Ishikawa (cell line): ENCODE data around the gene SUDS3.

ENCODE experiments used
- CREB1 ChIP-seq: IDR thresholded peaks from 2 replicates; pipeline ENCODE4 v1.6.1; 2012; ENCODE audit warnings: low read depth
- EGR1 ChIP-seq: IDR thresholded peaks from 2 replicates; pipeline ENCODE4 v1.6.1; 2012
- EP300 ChIP-seq: IDR thresholded peaks from 2 replicates; pipeline ENCODE4 v1.6.1; 2012; ENCODE audit warnings: borderline replicate concordance
- NFIC ChIP-seq: IDR thresholded peaks from 2 replicates; pipeline ENCODE4 v1.6.1; 2012
- RAD21 ChIP-seq: IDR thresholded peaks from 2 replicates; pipeline ENCODE4 v1.6.1; 2012; ENCODE audit warnings: low read depth
- ZBTB7A ChIP-seq: IDR thresholded peaks from 2 replicates; pipeline ENCODE4 v1.6.1; 2012; ENCODE audit warnings: low read depth
- TF ChIP-seq, protein P1 (sequence below): IDR thresholded peaks from 2 replicates; pipeline ENCODE4 v1.6.1; 2012
- TF ChIP-seq, protein P2 (sequence below): IDR thresholded peaks from 2 replicates; pipeline ENCODE4 v1.6.1; 2012
- TF ChIP-seq, protein P3 (sequence below): IDR thresholded peaks from 2 replicates; pipeline ENCODE4 v1.6.1; 2012; ENCODE audit warnings: low read depth, mild to moderate bottlenecking

DNA sequence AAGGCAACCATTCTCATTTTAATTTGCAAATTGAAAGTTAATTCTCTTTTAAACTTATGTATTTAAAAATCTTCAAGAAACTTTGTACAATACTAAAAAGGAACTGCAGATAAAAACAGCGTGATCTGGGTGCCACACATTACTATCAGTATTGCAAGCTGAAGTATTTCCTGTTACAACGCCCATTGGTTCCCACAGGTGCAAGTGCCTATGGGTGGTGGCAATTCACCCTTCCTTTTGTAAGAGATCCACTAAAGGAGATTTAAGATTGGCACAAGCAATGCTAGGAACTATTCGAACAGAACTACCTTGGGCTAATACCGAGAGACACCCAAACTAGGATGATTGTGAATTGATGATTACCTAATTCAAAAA is 16.8 kb upstream of the SUDS3 start:
- TF ChIP-seq, protein P1, sequence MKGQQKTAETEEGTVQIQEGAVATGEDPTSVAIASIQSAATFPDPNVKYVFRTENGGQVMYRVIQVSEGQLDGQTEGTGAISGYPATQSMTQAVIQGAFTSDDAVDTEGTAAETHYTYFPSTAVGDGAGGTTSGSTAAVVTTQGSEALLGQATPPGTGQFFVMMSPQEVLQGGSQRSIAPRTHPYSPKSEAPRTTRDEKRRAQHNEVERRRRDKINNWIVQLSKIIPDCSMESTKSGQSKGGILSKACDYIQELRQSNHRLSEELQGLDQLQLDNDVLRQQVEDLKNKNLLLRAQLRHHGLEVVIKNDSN: no peak
- TF ChIP-seq ZBTB7A: no peak
- TF ChIP-seq, protein P2, sequence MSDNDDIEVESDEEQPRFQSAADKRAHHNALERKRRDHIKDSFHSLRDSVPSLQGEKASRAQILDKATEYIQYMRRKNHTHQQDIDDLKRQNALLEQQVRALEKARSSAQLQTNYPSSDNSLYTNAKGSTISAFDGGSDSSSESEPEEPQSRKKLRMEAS: no peak
- TF ChIP-seq RAD21: no peak
- TF ChIP-seq EGR1: no peak
- TF ChIP-seq, protein P3, sequence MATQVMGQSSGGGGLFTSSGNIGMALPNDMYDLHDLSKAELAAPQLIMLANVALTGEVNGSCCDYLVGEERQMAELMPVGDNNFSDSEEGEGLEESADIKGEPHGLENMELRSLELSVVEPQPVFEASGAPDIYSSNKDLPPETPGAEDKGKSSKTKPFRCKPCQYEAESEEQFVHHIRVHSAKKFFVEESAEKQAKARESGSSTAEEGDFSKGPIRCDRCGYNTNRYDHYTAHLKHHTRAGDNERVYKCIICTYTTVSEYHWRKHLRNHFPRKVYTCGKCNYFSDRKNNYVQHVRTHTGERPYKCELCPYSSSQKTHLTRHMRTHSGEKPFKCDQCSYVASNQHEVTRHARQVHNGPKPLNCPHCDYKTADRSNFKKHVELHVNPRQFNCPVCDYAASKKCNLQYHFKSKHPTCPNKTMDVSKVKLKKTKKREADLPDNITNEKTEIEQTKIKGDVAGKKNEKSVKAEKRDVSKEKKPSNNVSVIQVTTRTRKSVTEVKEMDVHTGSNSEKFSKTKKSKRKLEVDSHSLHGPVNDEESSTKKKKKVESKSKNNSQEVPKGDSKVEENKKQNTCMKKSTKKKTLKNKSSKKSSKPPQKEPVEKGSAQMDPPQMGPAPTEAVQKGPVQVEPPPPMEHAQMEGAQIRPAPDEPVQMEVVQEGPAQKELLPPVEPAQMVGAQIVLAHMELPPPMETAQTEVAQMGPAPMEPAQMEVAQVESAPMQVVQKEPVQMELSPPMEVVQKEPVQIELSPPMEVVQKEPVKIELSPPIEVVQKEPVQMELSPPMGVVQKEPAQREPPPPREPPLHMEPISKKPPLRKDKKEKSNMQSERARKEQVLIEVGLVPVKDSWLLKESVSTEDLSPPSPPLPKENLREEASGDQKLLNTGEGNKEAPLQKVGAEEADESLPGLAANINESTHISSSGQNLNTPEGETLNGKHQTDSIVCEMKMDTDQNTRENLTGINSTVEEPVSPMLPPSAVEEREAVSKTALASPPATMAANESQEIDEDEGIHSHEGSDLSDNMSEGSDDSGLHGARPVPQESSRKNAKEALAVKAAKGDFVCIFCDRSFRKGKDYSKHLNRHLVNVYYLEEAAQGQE: no peak
- no peak for TF ChIP-seq NFIC
- TF ChIP-seq EP300: no peak
- no peak for TF ChIP-seq CREB1
